Measurements from ENCODE around the gene ANXA8L1. TPM values are rescaled to one million over a fixed set of nuclear protein-coding genes. Genes with fewer than 3 reads are reported as not detected.
"Not testable (repeated sequence)": the region's sequence is repeated elsewhere in the genome, so short reads cannot be mapped to it uniquely, and the experiment has no call there.

Gene ANXA8L1
- total and polyA plus RNA-seq, 8 donors, result 2.6 to 80.2 TPM; not detected in 6

DNA sequence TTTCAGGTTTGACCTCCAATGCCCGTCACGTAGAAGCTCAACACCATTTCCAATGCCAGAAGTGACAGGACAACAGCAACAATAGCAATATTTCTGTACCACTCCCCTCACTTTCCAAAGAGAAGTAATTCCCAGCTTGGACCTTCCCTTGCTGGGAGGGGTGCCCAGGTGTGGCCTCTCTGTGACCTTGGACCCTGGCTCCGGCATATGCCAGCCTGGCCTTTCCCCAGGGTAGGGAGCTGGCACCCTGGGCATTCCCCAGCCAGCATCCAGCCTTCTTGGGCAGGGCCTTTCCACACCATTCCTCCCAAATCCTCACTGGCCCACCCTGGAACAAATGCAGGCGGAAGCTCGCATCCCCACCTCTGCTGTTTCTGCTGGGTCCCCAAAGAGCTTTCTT, 37.1 kb downstream of the ANXA8L1 start:
- H3K9me3 ChIP-seq; DNase-seq; H3K4me3 ChIP-seq; H3K27me3 ChIP-seq; intact Hi-C loops (cut with DNase I; ENCODE audit: low total_unique reads); H3K36me3 ChIP-seq; H3K4me1 ChIP-seq; H3K27ac ChIP-seq: not testable (repeated sequence)
- no CpG with 5 or more reads among the region's 5 CpGs for WGBS, 5 donors

DNA sequence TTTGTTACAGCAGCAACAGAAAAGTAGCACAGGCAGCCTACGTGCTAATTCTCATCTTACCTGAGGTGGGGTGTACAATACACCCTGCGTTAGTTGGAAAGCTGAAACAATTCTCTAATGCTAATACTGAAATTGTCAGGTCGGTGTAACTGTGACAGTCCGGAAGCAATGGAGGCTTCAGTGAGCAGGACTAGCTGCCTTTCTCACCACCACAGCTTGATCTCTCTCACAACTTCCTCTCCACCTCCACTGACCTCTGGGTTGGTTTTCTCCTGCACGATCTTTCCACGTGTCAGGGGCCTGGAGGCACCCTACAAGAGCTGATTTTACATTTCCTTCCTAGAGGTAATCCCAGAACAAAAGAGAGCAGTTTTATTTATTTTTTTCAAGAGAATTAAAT, 39.7 kb downstream of the ANXA8L1 start:
- DNase-seq; H3K9me3 ChIP-seq; H3K4me3 ChIP-seq; H3K27me3 ChIP-seq; H3K27ac ChIP-seq; intact Hi-C loops (cut with DNase I; ENCODE audit: low total_unique reads); H3K4me1 ChIP-seq; H3K36me3 ChIP-seq: not testable (repeated sequence)
- whole genome bisulfite sequencing, 5 donors, result 81 to 97% (median 89%) methylated on average over 3 to 4 of the region's 6 CpGs

- 67 to 100% (median 83%) methylated on average over 1 to 5 of the region's 7 CpGs for WGBS, 5 donors
- H3K27ac ChIP-seq; intact Hi-C loops (cut with DNase I; ENCODE audit: low total_unique reads): not testable (repeated sequence)
These were observed 42.7 kb downstream of the ANXA8L1 start for GRCh38 chr10:46418283-46418682.

GRCh38 chr10:46419570-46420379, 44.2 kb downstream of the ANXA8L1 start:
- H3K27ac ChIP-seq; DNase-seq; H3K36me3 ChIP-seq; H3K9me3 ChIP-seq; intact Hi-C loops (cut with DNase I; ENCODE audit: low total_unique reads); H3K4me3 ChIP-seq; H3K27me3 ChIP-seq; H3K4me1 ChIP-seq: not testable (repeated sequence)
- WGBS, 5 donors, result 43 to 71% (median 64%) methylated on average over 3 to 4 of the region's 13 CpGs

More at GRCh38 chr10:46418283-46418682, 42.7 kb downstream of the ANXA8L1 start:
- H3K9me3 ChIP-seq, H3K4me1 ChIP-seq, H3K4me3 ChIP-seq, H3K27me3 ChIP-seq, DNase-seq, H3K36me3 ChIP-seq: not testable (repeated sequence)

GRCh38 chr10:46423550-46423949, 48.0 kb downstream of the ANXA8L1 start:
- DNase-seq; intact Hi-C loops (cut with DNase I; ENCODE audit: low total_unique reads); H3K27me3 ChIP-seq; H3K27ac ChIP-seq; H3K36me3 ChIP-seq; H3K4me1 ChIP-seq; H3K4me3 ChIP-seq; H3K9me3 ChIP-seq: not testable (repeated sequence)
- no CpG with 5 or more reads among the region's 2 CpGs for WGBS, 5 donors

- intact Hi-C loops (cut with DNase I; ENCODE audit: low total_unique reads); H3K27me3 ChIP-seq; H3K36me3 ChIP-seq; H3K27ac ChIP-seq; H3K9me3 ChIP-seq; H3K4me3 ChIP-seq: not testable (repeated sequence)
- peak in 1 of 2 donors; percentile 49 for DNase-seq
- peaks cover 0 to 15% (median 4%) of the 10 kb centered on the region in 4 donors for H3K4me1 ChIP-seq
- no CpG with 5 or more reads among the region's 4 CpGs for WGBS, 5 donors
These were observed 65.4 kb downstream of the ANXA8L1 start for GRCh38 chr10:46440942-46441341.

Other genes with a start within 250 kb of the ANXA8L1 start
- gene ANTXRL, start 88.8 kb upstream of the ANXA8L1 start, total RNA-seq, result not detected
- gene ANTXRL, start 88.8 kb upstream of the ANXA8L1 start, polyA plus RNA-seq, result not detected
- 10 to 100 TPM in 1 of 5 donors, 1 to 10 TPM in 1, not detected in 3; 3.0 to 22.9 TPM for gene NPY4R, start 90.2 kb downstream of the ANXA8L1 start, total RNA-seq
- gene NPY4R, start 90.2 kb downstream of the ANXA8L1 start, polyA plus RNA-seq, result under 1 TPM in 1 of 3 donors, not detected in 2; 0.19 TPM
- gene GPRIN2, start 180.9 kb downstream of the ANXA8L1 start, total RNA-seq, result 10 to 100 TPM in 4 of 5 donors, 1 to 10 TPM in 1; 3.5 to 27.8 (median 15.2) TPM
- gene GPRIN2, start 180.9 kb downstream of the ANXA8L1 start, polyA plus RNA-seq, result 10 to 100 TPM in 1 of 3 donors, 1 to 10 TPM in 2; 5.0 to 10.8 (median 5.0) TPM
- gene SYT15, start 203.4 kb downstream of the ANXA8L1 start, total RNA-seq, result 10 to 100 TPM in 1 of 5 donors, 1 to 10 TPM in 1, under 1 TPM in 1, not detected in 2; 0.29 to 85.8 (median 2.9) TPM
- under 1 TPM; 0.12 to 0.95 (median 0.92) TPM for gene SYT15, start 203.4 kb downstream of the ANXA8L1 start, polyA plus RNA-seq